ENCODE data around the gene FAM78B.

FAM78B gene

DNA sequence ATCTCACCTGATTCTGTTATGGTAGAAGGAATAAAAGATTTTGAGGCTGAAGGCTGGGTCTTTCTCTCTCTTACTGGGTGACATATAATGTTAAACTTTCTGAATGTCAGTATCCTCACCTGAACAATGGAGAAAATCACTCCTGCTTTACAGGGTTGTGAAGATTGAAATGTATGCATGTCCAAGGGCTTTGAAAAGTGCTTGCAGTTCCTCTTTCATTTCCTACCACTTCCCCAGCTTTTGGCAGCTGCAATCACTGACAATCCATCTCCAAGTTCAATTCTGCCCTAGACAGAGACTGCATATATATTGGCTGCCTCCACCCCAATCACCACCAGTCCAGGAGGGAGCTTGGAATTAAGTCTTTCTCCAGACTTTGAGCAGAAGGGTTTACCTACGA, 39.8 kb downstream of the FAM78B start:
- H3K27me3 Mint-ChIP-seq, result peaks cover 0 to 9% of the 10 kb centered on the region in 2 donors
- ATAC-seq (replicated peaks), result no peak
- no peak overlapping the region for H3K4me3 Mint-ChIP-seq

GRCh38 chr1:166122873-166123466, 43.8 kb downstream of the FAM78B start:
- no peaks in the 10 kb centered on the region for H3K4me1 Mint-ChIP-seq (ENCODE audit: low read depth in 2 of 2)
- H3K36me3 Mint-ChIP-seq (ENCODE audit: insufficient read depth), result no peaks in the 10 kb centered on the region
- DNase-seq (no peak), ATAC-seq (replicated peaks) (no peak)
- H3K4me3 Mint-ChIP-seq, result no peak overlapping the region
- peaks cover 0 to 2% of the 10 kb centered on the region in 2 donors for H3K9me3 Mint-ChIP-seq
- H3K27ac Mint-ChIP-seq, result no peak overlapping the region
- H3K27me3 Mint-ChIP-seq, result peaks cover 0 to 9% of the 10 kb centered on the region in 2 donors

More for the DNA sequence above, 39.8 kb downstream of the FAM78B start:
- Mint-ChIP-seq H3K9me3 (peaks cover 2 to 5% of the 10 kb centered on the region in 2 donors), H3K36me3 (ENCODE audit: insufficient read depth) (no peaks in the 10 kb centered on the region), H3K27ac (no peak overlapping the region), H3K4me1 (ENCODE audit: low read depth in 2 of 2) (no peaks in the 10 kb centered on the region)
- no peak for DNase-seq

GRCh38 chr1:166121010-166121409, 45.8 kb downstream of the FAM78B start:
- Mint-ChIP-seq H3K27me3 (peaks cover 0 to 9% of the 10 kb centered on the region in 2 donors), H3K9me3 (no peaks in the 10 kb centered on the region), H3K27ac (no peak overlapping the region), H3K36me3 (ENCODE audit: insufficient read depth) (no peaks in the 10 kb centered on the region), H3K4me3 (no peak overlapping the region), H3K4me1 (ENCODE audit: low read depth in 2 of 2) (no peaks in the 10 kb centered on the region)
- DNase-seq, result no peak
- no peak for ATAC-seq (replicated peaks)

DNA sequence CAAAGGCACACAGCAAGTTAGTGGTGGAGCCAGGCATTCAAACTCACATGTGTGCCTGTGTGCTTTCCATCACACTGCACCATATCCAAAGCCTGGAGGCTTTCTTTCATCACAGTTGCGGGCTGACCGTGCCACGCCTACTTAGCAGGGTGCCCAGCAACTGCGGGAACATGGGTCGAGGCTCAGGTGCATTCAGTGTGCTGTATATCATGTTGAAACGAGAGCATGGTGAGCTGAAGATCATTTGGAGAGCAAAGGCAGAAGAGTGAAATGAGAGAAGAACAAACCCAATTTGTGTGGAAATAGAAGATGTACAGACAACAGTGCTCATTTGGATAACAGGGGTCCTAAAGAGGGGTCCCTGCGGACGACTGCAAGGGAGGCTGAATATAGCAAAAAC, 46.5 kb downstream of the FAM78B start:
- H3K4me3 Mint-ChIP-seq, result no peak overlapping the region
- ATAC-seq (replicated peaks) (no peak), DNase-seq (no peak)
- H3K27me3 Mint-ChIP-seq, result peaks cover 0 to 9% of the 10 kb centered on the region in 2 donors
- H3K27ac Mint-ChIP-seq, result no peak overlapping the region
- no peaks in the 10 kb centered on the region for H3K36me3 Mint-ChIP-seq (ENCODE audit: insufficient read depth)
- no peaks in the 10 kb centered on the region for H3K9me3 Mint-ChIP-seq
- no peaks in the 10 kb centered on the region for H3K4me1 Mint-ChIP-seq (ENCODE audit: low read depth in 2 of 2)

DNA sequence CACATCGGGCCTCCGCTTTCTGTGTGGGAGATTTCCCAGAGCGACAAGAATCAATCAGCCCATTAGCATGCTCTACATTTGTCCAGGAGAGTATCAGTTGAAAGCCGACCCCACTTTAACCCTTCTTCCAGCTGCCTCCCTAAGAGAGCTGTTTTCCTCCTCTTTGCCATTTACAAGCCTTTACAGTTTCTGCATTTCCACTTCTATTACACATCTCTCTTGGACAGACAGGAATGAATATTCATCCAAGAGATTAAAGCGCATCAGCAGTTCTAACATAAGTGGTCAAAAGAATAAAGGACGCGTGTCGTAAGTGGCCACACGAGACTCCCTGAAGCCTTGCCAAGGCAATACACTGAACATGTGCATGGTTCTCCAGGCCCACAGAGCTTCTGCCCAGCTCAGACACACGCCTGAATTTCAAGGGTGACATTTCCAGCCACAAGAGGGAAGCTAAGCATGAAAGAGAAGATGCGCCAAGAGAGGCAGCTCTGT, 47.3 kb downstream of the FAM78B start:
- H3K4me3 Mint-ChIP-seq, result no peak overlapping the region
- H3K36me3 Mint-ChIP-seq (ENCODE audit: insufficient read depth), result no peaks in the 10 kb centered on the region
- no peaks in the 10 kb centered on the region for H3K9me3 Mint-ChIP-seq
- no peak for DNase-seq
- no peaks in the 10 kb centered on the region for H3K4me1 Mint-ChIP-seq (ENCODE audit: low read depth in 2 of 2)
- no peak overlapping the region for H3K27ac Mint-ChIP-seq
- ATAC-seq (replicated peaks), result no peak
- peaks cover 0 to 14% of the 10 kb centered on the region in 2 donors for H3K27me3 Mint-ChIP-seq

GRCh38 chr1:166117776-166118175, 49.0 kb downstream of the FAM78B start:
- H3K4me1 Mint-ChIP-seq (ENCODE audit: low read depth in 2 of 2), result no peaks in the 10 kb centered on the region
- ATAC-seq (replicated peaks) (no peak), DNase-seq (no peak)
- H3K4me3 Mint-ChIP-seq, result no peak overlapping the region
- no peak overlapping the region for H3K27ac Mint-ChIP-seq
- peaks cover 0 to 18% of the 10 kb centered on the region in 2 donors for H3K27me3 Mint-ChIP-seq
- H3K36me3 Mint-ChIP-seq (ENCODE audit: insufficient read depth), result no peaks in the 10 kb centered on the region
- no peaks in the 10 kb centered on the region for H3K9me3 Mint-ChIP-seq

DNA sequence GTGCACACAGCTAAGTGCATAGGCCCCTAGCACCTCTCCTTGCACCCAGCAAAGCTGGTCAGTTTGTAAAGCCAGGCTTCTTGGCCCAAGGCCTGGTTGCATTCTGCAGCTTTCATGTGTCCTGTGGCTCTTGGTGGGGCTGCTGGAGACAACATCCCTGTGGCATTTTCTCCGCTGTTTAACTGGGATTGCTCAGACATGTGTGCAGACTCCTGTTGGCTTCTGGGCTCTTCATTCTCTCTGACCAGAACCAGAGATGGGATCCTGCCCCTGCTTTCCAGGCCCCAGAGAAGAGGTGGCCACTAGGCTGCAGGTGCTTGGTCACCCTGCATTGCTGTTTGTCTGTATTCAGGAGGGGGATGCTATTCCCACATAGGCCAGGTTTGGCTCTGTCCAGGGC, 50.8 kb downstream of the FAM78B start:
- ATAC-seq (replicated peaks) (no peak), DNase-seq (no peak)
- no peaks in the 10 kb centered on the region for H3K4me1 Mint-ChIP-seq (ENCODE audit: low read depth in 2 of 2)
- H3K4me3 Mint-ChIP-seq, result no peak overlapping the region
- peaks cover 0 to 18% of the 10 kb centered on the region in 2 donors for H3K27me3 Mint-ChIP-seq
- no peak overlapping the region for H3K27ac Mint-ChIP-seq
- H3K36me3 Mint-ChIP-seq (ENCODE audit: insufficient read depth), result no peaks in the 10 kb centered on the region
- no peaks in the 10 kb centered on the region for H3K9me3 Mint-ChIP-seq

DNA sequence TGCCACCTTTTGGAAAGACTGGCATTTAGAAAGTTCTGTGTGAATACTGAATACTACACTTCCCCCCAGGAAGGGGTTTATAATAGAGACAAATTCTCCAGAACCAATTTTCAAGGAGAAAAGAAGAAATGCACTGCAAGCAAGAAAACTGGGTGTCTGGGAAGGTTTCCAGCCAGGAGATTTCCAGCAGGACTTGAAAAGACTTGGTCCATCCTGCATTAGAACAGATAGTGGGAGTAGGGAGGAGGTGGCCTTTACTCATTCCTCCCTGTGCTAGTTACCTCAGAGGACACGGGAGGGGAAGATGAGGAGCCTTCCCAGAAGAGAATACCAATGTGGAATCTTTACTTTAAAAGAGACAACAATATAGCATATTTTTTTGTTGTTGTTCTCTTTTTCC, 52.4 kb downstream of the FAM78B start:
- no peaks in the 10 kb centered on the region for H3K9me3 Mint-ChIP-seq
- H3K4me3 Mint-ChIP-seq, result no peak overlapping the region
- no peaks in the 10 kb centered on the region for H3K36me3 Mint-ChIP-seq (ENCODE audit: insufficient read depth)
- ATAC-seq (replicated peaks) (no peak), DNase-seq (no peak)
- peaks cover 0 to 18% of the 10 kb centered on the region in 2 donors for H3K27me3 Mint-ChIP-seq
- H3K4me1 Mint-ChIP-seq (ENCODE audit: low read depth in 2 of 2), result no peaks in the 10 kb centered on the region
- H3K27ac Mint-ChIP-seq, result no peak overlapping the region

DNA sequence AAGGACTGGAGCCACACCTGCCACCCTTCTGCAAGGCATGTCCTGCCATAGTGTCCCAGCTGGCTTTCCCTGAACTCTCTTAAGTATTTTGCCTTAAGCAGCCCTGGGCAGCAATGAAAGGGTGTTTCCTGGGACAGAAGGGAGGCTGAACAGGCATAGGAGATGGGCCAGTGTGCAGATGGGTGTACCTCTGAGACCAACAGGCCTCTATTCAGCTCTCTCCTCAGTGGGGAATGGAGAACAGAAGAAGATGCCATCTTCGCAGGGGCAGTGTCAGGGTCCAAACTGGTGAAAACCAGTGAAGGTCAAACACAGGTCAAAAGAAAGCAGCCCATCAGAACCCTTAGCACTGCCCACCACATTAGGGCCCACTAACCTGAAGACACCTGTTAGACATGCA, 53.2 kb downstream of the FAM78B start:
- Mint-ChIP-seq H3K4me3 (no peak overlapping the region), H3K27me3 (peaks cover 0 to 12% of the 10 kb centered on the region in 2 donors), H3K36me3 (ENCODE audit: insufficient read depth) (no peaks in the 10 kb centered on the region), H3K4me1 (ENCODE audit: low read depth in 2 of 2) (no peaks in the 10 kb centered on the region), H3K27ac (no peak overlapping the region), H3K9me3 (no peaks in the 10 kb centered on the region)
- no peak for DNase-seq
- no peak for ATAC-seq (replicated peaks)

- Mint-ChIP-seq H3K27ac (no peak overlapping the region), H3K4me3 (no peak overlapping the region), H3K27me3 (peaks cover 0 to 9% of the 10 kb centered on the region in 2 donors), H3K4me1 (ENCODE audit: low read depth in 2 of 2) (no peaks in the 10 kb centered on the region), H3K9me3 (no peaks in the 10 kb centered on the region), H3K36me3 (ENCODE audit: insufficient read depth) (no peaks in the 10 kb centered on the region)
- ATAC-seq (replicated peaks) (no peak), DNase-seq (no peak)
Measured at GRCh38 chr1:166113031-166113430, 53.8 kb downstream of the FAM78B start.

- no peak overlapping the region for H3K4me3 Mint-ChIP-seq
- ATAC-seq (replicated peaks) (no peak), DNase-seq (no peak)
- H3K4me1 Mint-ChIP-seq (ENCODE audit: low read depth in 2 of 2), result no peaks in the 10 kb centered on the region
- peaks cover 0 to 9% of the 10 kb centered on the region in 2 donors for H3K27me3 Mint-ChIP-seq
- H3K27ac Mint-ChIP-seq, result no peak overlapping the region
- H3K36me3 Mint-ChIP-seq (ENCODE audit: insufficient read depth), result no peaks in the 10 kb centered on the region
- H3K9me3 Mint-ChIP-seq, result no peaks in the 10 kb centered on the region
Measured at GRCh38 chr1:166112425-166112824, 54.4 kb downstream of the FAM78B start.

GRCh38 chr1:166111430-166111829, 55.4 kb downstream of the FAM78B start:
- Mint-ChIP-seq H3K4me3 (no peak overlapping the region), H3K9me3 (peaks cover 0 to 2% of the 10 kb centered on the region in 2 donors), H3K27me3 (peaks cover 0 to 9% of the 10 kb centered on the region in 2 donors), H3K4me1 (ENCODE audit: low read depth in 2 of 2) (no peaks in the 10 kb centered on the region), H3K27ac (no peak overlapping the region), H3K36me3 (ENCODE audit: insufficient read depth) (no peaks in the 10 kb centered on the region)
- no peak for DNase-seq
- no peak for ATAC-seq (replicated peaks)

GRCh38 chr1:166090244-166090643, 76.6 kb downstream of the FAM78B start:
- no peak for ATAC-seq (replicated peaks)
- Mint-ChIP-seq H3K36me3 (ENCODE audit: insufficient read depth) (no peaks in the 10 kb centered on the region), H3K27ac (no peak overlapping the region), H3K9me3 (peaks cover 0 to 17% of the 10 kb centered on the region in 2 donors), H3K4me3 (no peak overlapping the region), H3K4me1 (ENCODE audit: low read depth in 2 of 2) (no peaks in the 10 kb centered on the region), H3K27me3 (peaks cover 0 to 26% of the 10 kb centered on the region in 2 donors)
- no peak for DNase-seq

DNA sequence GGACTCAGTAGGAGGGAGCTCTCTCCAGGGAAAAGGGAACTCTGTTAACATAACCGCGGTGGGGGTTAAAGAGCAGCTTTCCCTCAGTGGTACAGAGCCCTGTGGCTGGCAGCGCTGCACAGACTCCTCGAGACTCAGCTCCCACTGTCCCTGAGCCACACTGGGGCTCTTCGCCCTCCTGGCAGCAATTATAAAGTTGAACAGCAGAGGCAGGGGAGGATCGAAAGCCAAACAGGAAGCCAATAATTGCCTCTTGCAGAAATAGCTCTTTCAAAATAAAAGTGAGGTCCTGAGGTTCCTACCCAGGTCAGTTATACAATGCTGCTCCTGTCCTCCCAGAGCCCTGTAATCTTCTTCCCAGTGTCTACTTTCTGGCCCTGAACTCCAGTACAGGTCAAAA, 77.0 kb downstream of the FAM78B start:
- Mint-ChIP-seq H3K4me1 (ENCODE audit: low read depth in 2 of 2) (no peaks in the 10 kb centered on the region), H3K27ac (no peak overlapping the region), H3K9me3 (peaks cover 0 to 13% of the 10 kb centered on the region in 2 donors), H3K27me3 (peaks cover 0 to 21% of the 10 kb centered on the region in 2 donors), H3K36me3 (ENCODE audit: insufficient read depth) (no peaks in the 10 kb centered on the region), H3K4me3 (no peak overlapping the region)
- DNase-seq (no peak), ATAC-seq (replicated peaks) (no peak)
